ENCODE measurements around the gene GOLM1.
A peak's percentile ranks its signal among the peaks of the same experiment; 100 is the strongest.

Gene GOLM1

DNA sequence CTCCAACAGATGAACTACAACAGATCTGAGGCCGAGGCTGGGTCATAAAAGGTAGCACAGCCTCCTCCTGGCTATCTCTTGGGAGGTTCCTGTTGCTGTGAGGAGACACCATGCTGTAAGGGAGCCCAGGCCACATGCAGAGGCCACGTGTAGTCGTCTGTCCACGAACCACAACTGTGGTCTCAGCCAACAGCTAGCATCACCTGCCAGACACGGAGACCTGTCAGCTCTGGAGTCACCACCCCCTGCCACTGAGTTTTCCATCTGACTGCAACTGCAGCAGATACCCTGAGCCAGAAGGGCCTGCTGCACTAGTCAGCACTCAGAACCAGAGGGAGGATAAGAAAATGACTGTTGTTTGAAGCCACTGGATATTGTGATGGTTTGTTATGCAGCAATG lies 12.7 kb upstream of the GOLM1 start:
- no peak overlapping the region for H3K4me3 ChIP-seq (ENCODE audit: low read length)
- no peak for DNase-seq (ENCODE audit: low read depth)
- TF ChIP-seq, protein P1, sequence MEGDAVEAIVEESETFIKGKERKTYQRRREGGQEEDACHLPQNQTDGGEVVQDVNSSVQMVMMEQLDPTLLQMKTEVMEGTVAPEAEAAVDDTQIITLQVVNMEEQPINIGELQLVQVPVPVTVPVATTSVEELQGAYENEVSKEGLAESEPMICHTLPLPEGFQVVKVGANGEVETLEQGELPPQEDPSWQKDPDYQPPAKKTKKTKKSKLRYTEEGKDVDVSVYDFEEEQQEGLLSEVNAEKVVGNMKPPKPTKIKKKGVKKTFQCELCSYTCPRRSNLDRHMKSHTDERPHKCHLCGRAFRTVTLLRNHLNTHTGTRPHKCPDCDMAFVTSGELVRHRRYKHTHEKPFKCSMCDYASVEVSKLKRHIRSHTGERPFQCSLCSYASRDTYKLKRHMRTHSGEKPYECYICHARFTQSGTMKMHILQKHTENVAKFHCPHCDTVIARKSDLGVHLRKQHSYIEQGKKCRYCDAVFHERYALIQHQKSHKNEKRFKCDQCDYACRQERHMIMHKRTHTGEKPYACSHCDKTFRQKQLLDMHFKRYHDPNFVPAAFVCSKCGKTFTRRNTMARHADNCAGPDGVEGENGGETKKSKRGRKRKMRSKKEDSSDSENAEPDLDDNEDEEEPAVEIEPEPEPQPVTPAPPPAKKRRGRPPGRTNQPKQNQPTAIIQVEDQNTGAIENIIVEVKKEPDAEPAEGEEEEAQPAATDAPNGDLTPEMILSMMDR (conservative IDR thresholded peaks at IDR 0.05; ENCODE audit: low read depth, low read length), result no peak

DNA sequence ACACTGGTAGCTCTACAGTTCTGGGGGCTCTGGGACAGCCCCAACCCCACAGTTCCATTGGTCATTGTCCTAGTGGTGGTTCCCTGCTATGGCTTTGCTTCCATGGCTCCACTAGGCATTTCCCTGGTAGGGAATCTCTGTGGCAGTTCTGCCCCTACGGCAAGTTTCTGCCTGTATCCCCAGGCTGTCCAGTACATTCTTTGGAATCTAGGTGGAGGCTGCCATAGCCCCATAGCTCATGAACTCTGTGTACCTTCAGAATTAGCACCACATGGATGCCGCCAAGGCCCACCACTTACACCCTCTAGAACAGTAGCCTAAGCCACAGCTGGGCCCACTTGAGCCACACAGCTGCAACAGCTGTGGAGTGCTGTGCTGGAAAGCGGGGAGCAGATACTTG lies 3.3 kb upstream of the GOLM1 start:
- no peak overlapping the region for H3K4me3 ChIP-seq (ENCODE audit: low read length)
- TF ChIP-seq, protein P1 (conservative IDR thresholded peaks at IDR 0.05; ENCODE audit: low read depth, low read length), result no peak
- no peak for DNase-seq (ENCODE audit: low read depth)

DNA sequence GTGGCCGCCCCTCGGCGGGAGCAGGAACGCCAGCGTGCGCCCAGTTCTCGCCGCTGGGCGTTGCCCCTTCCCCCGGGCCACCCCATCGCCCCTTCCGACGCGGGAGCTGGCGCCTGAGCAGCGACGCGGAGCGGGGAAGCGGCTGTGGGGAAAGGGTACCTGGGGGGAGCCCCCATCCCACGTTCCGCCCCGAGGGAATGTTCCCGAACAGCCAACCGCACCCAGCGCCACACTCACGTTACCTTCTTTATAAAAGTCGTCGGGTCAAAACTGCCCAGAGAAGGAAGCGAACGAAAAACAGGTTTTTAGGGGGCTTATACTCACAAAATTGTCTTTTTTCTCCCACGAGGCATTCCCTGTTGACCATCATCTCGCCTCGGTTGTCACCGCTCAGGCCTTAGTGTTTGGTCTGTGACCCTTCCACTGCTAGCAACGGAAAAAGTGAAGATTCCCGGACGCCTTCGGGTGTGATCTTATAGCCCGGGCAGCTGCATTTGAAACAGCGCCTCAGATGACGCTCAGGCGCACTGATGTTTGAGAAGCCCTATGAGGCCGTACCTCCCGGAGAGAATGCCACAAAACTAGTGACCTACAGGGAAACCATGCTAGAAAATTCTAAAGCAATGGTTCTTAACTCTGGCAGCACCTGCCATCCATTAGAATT lies 475 bp upstream of the GOLM1 start:
- H3K4me3 ChIP-seq (ENCODE audit: low read length), result peak overlapping the region; percentile 66
- TF ChIP-seq, protein P1 (conservative IDR thresholded peaks at IDR 0.05; ENCODE audit: low read depth, low read length), result peak; percentile 27
- DNase-seq (ENCODE audit: low read depth), result no peak

DNA sequence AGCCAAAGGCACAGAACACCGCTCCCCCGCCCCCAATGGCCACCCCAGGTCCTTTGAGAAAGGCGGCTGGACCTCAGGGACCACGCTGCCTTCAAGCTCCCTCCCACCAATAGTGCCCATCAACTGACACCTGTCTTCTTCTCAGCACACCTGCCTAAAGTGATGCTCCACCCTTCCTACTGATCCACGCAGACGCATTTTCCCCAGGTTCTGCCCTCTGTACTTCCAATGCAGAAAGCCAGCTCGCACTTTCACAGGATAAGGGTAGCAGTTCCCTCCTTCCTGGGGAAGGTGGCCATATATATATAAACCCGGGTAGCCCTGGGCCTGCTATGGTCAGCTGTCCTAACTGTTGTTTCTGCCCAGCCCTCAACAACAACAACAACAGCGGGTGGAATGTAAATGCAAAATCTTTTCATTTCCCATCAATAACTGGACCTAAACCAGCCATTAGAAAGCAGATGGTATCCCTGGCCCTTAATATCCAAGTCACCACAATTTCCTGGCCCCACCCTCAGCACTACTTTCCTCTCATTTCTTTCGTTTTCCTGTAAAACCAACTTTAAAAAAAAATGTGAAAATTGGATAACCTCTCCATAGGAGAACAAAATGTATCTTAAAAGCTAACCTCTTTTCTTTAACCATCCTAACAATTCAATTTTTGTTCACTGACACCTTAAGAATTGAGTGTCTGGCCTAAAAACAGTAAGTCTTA lies 1.7 kb downstream of the GOLM1 start:
- no peak for DNase-seq (ENCODE audit: low read depth)
- peak overlapping the region; percentile 61 for H3K4me3 ChIP-seq (ENCODE audit: low read length)
- TF ChIP-seq, protein P1 (conservative IDR thresholded peaks at IDR 0.05; ENCODE audit: low read depth, low read length), result no peak

DNA sequence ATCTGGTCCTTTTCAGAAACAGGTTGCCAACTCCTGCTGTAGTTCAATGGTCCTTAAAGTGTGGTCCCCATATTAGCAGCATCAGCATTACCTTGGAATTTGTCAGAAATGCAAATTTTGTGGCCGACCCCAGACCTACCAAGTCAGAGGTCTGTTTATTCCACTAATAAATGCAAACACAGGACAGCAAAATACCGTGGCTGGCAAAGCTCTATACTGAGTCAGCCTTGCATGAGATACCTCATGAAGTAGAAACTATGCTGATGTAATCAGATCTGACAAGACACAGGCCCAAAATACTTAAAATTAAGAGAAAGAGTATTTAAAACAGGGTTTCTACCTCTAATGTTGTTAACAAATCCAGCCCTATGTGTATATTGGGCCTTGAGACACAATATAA lies 3.0 kb downstream of the GOLM1 start:
- TF ChIP-seq, protein P1 (conservative IDR thresholded peaks at IDR 0.05; ENCODE audit: low read depth, low read length), result no peak
- no peak for DNase-seq (ENCODE audit: low read depth)
- H3K4me3 ChIP-seq (ENCODE audit: low read length), result no peak overlapping the region

DNA sequence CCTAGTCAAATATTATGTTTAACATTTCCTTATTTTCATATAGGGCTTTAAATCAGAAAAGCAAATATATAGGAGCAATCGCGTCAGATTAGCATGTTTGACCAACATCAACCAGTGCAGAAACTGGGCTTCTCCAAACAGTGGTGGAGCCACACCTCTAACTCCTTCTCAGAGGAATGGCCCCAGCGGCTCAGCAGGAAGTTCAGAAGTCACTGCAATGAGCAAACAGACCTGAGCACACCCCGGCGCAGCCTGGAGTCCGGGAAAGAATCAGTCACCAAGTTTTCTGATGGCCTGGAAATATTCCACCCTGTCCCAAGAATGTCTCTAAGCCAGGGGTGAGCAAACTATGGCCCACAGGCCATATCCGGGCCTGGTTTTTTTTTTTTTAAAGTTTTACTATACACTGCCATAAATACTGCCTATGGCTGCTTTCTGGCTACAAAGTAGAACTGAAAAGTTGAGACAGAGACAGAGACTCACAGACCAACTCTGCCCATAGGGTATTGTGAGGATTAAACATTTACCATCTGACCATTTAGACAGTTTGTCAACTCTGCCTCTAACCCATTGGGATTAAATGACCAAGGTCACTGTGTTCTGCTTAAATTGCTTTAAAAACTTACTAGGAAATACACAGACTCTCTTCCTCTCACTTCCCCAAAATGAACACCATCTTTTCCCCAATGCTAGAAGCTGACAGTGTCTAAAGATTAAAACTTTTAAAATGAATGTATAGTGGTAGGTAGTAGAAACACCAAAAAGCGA lies 5.4 kb downstream of the GOLM1 start:
- TF ChIP-seq, protein P1 (conservative IDR thresholded peaks at IDR 0.05; ENCODE audit: low read depth, low read length), result no peak
- H3K4me3 ChIP-seq (ENCODE audit: low read length), result no peak overlapping the region
- no peak for DNase-seq (ENCODE audit: low read depth)

All from retinal pigment epithelial cell (primary cell).